Measurements from ENCODE around the gene R3HDM4. TPM values are rescaled to one million over a fixed set of nuclear protein-coding genes. Genes with fewer than 3 reads are reported as not detected.

R3HDM4 gene
- total RNA-seq, 1 donor from 2014 or later: 38.3 TPM

DNA sequence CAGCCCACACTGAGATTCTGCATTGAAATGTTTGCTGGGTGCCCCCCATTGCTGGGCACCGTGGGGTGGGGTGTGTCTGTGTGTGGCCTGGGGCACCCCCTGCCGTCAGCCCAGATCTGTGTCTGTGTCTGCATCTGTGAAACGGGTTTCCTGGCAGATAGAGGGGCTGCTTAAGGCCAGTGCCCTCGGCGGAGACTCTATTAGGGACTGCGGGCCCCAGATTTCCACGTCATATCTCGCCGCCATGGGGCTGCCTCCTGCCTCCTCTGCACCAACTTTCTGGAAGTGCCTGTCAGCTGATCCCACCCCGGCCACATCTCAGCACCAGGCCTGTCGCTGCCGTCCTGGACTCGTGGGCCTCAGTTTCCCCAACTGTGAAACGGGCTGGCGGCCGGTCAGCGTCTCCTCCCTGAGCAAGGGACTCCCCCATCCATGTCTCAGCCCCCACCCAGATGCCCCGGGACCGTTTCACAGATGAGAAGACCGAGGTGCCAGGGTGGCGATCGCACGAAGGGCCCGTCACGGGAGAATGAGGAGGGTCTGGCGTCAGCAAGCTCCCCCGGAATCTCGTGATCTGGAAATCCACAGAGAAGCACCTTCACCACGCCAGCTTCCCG is 34.2 kb upstream of the R3HDM4 start:
- no peak for DNase-seq (ENCODE audit: low read depth)

DNA sequence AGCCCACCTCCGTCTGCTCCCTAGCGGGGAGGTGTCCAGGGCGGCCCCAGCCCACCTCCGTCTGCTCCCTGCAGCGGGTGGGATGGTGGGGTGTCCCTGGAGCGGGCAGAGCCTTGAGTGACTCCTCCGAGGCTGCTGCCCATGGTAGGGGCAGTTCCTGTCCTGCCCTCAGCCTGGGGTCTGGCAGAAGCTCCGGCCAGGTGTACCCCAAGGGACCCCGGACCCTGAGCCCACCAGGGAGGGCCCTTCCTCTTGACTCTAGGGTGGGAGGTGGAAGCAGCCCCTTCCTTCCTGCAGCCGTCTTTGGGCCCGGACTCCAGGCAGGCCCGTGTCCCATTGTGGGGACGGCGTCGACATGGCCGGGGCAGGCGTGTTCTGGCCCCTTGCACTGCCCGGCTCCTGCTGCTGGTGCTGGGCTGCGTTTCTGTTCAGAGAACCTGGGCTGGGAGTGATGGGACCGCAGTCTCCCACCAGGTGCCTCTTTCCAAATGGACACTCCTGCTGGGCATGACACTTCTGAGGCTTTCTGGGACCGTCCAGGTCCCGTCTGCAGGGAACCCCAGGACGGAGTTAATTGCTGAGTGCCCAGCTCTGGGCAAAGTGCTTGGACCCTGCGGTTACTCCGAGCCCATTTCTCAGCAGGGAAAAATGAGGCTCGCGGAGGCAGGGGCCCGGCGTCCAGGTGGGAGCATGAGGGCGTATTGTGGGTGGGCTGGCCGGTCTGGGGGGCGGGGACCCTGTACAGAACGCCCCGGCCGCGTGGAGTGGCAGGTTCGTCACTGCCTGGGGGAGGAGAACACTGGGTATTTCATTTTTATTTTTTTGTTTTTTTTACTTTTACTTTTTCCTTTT is 32.6 kb upstream of the R3HDM4 start:
- DNase-seq (ENCODE audit: low read depth): no peak

DNA sequence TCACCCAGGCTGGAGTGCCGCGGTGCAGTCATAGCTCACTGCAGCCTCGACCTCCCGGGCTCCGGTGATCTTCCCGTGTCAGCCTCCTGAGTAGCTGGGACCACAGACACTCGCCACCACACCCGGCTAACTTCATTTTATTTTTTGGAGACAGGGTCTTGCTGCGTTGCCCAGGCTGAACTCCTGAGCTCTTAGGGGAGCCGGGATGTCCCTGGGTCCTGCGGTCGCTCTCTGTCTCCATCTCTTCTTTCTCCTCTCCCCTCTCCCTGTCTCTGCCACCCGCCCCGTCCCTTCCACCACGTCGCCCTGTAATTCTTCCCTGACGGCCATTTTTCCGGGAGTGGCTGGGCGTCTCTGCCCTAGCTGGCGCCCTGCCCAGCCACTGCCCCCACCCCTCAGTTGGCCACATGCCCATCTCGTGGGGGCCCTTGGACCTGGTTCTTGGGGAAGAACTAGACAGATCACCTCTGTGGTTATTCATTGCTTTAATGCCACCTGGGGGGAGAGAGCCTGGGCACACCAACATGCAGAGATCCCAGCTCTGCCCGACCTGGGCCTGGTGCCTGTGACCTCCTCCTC is 31.7 kb upstream of the R3HDM4 start:
- no peak for DNase-seq (ENCODE audit: low read depth)

DNA sequence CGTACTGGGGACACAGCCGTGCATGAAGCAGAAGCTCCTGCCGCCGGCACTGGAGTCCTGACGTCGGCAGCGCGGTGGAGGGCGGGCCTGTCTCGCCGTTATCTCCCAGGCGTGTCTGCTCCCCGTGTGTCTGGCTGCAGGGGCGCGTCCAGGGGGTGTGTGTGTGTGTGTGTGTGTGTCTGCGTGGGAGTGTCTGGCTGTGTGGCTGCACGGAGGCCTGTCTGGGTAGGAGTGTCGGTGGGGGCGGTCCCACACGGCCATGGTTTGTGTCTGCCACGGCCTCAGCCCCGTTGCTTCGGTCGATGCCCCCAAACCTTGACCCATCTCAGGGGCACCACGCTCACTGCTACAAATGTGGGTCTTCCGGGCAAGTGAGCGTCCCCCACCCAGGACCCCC is 31.1 kb upstream of the R3HDM4 start:
- DNase-seq (ENCODE audit: low read depth): no peak

DNA sequence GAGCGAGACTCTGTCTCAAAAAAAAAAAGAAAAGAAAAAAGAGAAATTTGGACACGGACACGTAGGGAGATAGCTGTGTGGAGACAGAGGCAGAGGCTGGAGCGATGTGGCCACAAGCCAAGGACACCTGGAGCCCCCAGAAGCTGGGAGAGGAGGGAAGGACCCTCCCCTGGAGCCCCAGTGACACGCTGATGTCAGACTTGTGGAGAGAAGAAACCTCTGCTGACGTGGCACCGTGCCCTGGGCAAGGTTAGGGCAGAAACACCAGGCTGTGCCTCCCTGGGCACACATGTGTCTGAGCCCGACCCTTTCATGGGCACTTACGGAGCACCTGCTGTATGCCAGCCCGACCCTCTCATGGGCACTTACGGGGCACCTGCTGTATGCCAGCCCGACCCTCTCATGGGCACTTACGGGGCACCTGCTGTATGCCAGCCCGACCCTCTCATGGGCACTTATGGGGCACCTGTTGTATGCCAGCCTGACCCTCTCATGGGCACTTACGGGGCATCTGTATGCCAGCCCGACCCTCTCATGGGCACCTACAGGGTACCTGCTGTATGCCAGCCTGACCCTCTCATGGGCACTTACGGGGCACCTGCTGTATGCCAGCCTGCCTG is 30.6 kb upstream of the R3HDM4 start:
- no peak for DNase-seq (ENCODE audit: low read depth)

DNA sequence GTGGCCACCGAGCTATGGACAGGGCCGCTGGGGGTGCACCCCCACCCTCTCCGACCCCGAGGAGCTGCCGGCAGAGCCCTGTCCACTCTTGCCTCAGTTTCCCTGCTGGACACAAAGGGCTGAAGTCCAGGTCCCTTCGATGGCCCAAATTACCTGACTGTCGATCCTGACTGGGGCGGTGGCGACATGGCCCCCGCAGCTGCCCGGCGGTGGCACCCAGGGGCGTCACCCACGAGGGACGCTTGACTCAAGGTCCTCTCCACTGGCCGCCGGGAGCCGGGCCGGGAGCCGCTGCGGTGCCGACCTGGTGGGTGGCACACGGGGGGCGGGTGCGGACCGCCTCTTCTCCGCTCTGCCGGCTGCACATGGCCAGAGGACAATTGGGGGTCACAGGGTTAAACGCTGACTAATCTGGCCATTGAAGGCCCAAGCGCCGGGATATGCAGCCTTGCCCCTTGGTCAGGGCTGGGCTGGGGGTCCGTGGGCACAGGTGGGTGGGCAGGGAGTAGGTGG is 29.2 kb upstream of the R3HDM4 start:
- peak; percentile 32 for DNase-seq (ENCODE audit: low read depth)

DNA sequence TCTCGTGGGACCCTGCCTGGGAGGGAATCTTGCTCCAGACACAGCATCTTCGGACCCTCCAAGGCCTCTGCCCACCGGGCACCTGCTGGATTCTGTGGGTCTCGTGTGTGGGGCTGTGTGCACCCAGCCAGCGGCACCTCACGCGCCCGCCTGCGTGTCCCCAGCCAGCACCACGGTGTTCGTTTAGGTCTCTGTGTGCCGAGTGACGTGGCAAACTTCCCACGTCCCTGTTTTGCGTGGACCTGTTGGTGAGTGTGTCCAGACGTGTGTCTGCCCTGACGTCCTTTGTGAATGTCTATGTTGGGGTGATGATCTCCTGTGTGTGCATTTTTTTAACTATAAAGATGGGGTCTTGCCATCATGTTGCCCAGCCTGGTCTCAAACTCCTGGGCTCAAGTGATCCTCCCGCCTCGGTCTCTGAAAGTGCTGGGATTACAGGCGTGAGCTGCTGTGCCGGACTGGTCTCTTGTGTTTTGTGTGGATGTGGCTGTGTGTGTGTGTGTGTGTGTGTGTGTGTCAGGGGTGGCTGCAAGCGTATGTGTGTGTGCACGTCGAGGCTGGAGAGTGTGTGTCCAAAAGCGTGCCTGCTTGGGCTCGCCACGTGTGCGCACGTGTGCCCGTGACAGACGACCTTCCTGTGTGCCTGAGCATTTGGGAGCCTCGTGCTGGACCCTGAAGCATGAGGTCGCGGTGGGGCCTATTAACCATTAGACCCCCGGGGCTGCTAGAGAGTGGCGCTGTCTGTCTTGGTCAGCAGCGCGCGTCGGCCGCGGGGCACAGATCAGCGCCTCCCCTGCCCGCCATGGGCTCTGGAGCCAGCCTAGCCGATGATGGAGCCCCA is 28.5 kb upstream of the R3HDM4 start:
- DNase-seq (ENCODE audit: low read depth): no peak

DNA sequence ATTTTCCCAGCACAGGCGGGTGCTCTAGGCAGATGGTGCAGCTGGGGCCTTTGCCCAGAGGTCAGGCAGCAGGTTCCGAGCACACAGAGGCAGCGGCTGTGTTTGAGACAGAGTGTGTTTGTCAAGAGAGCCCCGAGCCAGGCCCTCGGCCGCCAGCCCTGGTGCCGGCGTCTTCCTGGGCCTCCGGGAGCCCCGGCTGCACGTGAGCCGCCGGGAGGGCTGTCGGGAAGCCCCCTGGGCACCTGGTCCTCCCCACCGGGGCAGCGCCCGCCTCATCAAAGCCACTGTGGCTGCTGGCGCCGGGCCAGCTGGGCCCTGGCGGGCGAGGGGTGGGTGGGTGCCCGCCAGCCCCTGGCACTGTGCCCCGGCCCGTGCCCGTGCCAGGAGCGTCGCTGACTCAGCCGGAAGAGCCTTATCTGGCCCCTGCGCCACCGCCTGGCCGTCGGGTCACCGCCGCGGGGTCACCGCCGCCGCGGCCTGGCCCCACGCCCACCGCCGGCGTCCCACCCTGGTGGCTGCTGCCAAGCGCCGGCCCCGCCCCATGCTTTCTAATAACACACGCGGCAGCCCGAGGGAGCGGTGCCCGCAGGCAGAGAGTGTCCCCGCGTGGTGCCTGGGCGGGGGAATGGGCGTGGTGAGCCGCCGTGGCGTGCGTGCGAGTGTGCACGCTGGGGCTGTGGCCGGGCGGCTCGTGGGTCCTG is 27.7 kb upstream of the R3HDM4 start:
- DNase-seq (ENCODE audit: low read depth): peak; percentile 50

DNA sequence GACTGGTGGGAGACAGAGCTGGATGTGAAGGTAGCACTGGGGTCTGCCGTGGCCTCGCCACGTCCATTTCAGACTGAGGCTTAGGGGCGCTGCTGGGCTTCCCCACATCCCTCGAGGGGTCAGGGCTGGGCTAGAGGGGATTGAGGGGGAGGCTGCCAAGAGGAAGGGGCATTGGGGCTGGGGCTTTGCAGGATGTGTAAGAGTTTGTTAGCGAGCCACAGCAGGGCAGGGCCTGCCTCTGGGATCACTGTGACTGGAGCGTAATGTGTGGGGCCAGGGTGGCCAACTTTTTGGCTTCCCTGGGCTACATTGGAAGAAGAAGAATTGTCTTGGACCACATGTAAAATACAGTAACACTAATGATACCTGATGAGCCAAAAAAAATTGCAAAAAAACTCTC is 26.9 kb upstream of the R3HDM4 start:
- no peak for DNase-seq (ENCODE audit: low read depth)

DNA sequence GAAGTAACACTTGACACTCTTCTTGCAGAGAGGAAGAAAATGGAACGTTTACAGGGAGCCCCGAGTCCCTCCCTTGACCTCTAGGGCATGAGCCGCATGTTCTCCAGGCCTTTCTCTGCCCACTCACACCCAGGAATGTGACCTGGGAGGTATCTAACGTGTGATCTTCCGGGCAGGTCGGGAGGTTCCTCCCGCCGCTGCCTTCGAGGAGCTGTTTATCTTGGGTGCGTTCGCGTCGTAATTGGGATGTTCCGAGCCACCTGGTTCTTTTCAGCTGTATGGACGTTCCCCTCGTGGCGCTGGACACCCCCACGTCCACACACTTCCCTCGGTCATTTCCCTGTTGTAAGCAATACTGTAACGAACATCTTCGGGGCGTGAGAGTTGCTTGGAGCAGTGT is 26.4 kb upstream of the R3HDM4 start:
- DNase-seq (ENCODE audit: low read depth): no peak

DNA sequence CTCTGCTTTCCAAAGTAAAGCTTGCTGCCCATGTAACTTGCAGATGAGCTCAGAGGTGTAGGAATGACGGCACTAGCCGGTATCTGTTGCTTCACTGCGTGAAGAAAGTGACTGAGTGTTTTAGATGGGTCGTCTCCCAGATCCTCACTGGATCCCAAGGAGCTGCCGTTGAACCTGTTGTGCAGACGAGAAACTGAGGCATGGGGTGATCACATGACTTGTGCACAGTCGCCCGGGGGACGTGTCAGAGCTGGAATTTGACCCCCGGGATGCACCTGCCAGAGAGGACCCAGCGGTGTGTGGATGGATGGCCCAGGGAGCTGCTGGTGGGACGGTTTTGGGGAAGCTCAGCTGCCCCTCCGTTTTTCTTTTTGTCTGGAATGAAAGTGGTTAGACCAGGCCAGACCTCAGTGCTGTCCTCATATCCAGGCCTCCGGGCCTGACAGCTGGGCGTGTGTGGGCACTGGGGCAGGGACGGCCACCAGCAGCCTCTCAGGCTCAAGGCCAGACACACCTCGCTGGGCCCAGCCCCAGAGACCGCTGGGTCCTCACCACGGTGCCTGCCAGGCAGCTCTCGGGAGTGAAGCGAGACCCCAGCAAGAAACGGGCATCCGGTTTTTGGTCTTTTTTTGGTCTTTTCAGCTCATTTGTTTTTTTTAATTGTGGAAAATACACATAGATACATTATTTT is 25.4 kb upstream of the R3HDM4 start:
- DNase-seq (ENCODE audit: low read depth): no peak

DNA sequence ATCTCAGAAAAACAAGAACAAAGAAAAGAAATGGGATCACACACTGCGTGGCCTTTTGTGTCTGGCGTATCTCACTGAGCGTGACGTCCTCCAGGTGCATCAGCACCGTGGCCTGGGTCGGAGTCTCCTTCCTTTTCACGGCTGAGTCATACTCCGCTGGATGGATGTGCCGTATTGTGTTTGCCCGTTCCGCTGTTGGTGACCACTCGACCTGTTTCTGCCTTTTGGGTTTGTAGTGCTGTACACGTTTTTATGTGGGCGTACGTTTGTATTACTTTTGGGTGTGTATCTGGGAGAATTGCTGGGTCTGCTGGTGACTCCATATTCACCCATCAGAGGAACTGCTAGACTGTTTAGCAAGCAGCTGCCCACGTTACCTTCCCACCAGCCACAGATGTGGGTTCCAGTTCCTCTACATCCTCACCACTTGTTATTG is 24.3 kb upstream of the R3HDM4 start:
- no peak for DNase-seq (ENCODE audit: low read depth)

DNA sequence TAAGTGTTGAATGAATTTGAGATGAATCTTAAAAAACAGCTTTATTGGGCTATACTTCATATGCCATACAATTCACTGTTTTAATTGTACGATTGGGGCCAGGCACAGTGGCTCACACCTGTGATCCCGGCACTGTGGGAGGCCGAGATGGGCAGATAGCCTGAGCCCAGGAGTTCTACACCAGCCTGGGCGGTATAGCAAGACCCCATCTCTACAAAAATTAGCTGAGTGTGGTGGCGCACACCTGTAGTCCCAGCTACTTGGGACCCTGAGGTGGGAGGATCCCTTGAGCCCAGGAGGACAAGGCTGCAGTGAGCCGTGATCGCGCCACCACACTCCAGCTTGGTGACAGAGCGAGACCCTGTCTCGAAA is 23.1 kb upstream of the R3HDM4 start:
- DNase-seq (ENCODE audit: low read depth): no peak

DNA sequence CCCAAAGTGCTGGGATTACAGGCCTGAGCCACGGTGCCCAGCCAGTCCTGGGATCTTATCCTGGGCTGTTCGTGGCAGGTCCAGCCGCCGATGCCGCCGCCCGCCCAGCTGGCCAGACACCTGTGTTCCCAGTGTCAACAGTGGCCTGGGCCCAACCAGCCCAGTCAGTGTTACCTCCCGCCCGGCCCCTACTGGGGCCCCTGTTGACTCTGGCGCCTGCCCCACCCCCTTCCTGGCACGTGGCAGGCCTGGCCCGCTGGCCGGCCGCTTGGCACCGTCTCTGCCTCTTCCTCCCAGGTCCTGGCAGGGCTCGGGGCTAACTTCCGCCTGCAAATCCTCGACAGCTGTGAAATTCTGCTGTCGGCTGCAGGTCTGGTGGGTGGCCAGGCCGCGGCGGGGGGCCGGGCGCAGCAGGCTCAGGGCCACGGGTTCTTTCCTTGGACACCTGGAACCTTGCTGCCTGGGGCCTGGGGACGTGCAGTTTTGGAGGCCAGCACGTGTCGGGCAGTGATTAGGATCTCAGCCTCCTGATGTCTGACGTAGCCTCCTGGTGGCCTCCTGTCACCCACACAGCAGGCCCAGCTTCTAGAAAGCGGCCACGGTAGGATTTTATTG is 22.0 kb upstream of the R3HDM4 start:
- no peak for DNase-seq (ENCODE audit: low read depth)

DNA sequence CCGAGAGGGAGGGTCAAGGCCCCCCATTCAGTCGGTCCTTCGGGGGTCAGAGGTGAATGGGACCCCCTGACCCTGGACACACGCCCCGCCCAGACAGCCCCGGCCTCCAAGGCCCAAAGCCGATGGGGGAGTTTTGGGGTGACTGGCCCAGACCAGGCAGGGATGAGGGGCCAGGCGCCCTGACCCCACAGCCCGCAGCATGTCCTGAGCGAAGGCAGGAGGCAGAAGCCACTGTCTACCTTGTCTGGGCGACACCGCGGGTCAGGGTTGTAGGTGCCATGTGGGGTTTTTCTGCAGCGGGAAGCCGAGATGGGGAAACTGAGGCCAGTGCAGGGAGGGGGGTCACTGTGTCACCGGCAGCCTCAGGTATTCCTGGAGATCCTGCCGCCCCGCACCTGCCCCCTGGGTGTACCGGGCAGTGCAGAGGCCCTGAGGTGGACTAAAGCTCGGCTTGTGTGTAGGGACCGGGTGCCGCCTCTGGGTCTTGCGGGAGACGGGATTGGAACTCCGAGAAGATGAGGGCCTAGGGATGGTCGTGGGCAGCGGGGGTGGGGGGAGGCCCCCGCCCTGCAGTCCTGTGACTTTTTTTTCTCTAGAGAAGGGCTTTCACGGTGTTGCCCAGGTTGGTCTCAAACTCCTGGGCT is 21.3 kb upstream of the R3HDM4 start:
- no peak for DNase-seq (ENCODE audit: low read depth)

DNA sequence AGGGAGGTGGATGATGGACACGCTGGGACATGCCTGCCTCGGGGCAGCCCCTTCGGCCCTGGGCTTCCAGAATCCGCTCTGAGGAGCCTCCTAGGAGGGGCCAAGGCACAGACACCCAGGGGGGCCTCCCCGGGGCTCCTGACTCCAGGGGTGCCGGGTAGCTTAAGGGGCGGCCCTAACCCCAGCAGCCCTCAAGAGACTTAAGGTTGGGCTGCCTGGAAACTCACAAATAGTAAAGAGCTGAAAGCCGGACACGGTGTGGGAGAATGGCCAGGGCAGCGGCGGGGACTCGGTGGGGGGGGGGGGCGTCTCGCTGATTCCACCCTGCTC is 20.5 kb upstream of the R3HDM4 start:
- no peak for DNase-seq (ENCODE audit: low read depth)

DNA sequence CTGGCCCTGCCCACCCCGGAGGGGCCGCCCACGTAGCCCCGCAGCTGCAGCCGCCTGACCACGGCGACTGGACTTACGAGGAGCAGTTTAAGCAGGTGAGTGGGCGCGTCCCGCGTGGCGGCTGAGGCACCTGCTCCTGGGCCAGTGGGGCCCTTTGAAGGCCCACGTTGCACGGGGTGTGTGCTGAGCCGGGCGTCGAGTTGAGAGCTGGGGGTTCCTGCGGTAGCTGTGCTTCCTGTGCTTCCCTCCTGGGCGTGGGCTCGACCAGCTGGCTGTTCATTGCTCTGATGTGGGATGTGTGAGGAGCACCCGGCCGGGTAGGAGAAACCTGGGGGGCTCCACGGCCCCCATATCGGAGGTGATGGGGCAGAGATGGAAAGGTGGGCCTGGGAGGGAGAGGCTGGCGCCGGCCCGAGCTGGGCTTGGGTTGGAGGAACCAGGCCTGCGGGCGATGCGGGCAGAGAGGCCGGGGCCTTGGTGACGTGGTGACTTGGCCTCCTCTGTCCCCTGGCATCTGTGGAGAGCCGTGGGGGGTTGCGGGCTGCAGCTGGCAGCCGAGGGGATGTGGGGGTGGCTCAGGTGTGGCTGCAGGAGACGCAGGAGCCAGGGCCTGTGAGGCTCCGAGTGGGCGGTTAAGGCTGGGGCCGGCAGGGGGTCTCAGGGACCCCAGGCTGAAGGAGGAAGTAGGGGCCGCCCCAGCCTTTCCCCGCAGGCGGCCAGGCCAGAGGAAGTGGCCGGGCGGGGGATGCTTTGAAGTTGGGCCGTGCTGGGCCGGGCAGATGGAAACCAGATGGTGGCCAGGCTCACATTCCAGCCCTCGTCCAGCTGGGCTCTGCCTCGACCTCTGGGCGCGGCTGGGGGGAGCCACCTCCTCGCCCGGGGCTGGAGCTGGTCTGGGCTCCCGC is 19.9 kb upstream of the R3HDM4 start:
- no peak for DNase-seq (ENCODE audit: low read depth)

DNA sequence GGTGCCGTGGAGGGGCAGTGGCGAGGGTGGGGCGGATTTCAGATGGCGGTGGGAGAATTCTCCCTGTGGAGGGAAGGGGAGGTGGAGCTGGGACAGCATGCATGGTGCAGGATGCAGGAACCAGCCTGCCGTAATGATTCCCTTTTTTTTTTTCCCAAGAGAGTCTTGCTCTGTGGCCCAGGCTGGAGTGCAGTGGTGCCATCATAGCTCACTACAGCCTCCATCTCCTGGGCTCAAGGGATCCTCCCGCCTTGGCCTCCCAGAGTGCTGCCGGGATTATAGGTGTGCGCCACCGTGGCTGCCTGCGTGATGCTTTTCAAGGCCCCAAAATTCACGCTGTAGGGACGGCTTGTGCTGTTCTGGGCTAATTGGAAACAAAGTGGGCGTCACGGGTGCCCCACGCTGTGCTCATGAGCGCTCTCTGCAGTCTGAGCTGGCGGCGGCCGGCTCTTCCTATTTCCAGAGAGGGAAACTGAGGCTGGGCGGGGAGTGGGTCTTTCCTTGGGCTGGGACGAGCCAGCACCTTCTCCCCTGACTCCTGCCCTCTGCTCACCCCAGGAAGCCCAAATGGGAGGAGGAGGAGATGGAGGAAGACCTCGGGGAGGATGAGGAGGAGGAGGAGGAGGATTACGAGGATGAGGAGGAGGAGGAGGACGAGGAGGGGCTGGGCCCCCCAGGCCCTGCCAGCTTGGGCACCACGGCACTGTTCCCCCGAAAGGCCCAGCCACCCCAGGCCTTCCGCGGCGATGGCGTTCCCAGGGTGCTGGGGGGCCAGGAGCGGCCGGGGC is 19.0 kb upstream of the R3HDM4 start:
- no peak for DNase-seq (ENCODE audit: low read depth)

Measured in renal cortical epithelial cell (primary cell).